ENCODE measurements around the gene TMEM108. TPM values are rescaled to one million over a fixed set of nuclear protein-coding genes. Genes with fewer than 3 reads are reported as not detected.

Gene TMEM108
- polyA plus RNA-seq, 1 donor = 2.8 TPM

DNA sequence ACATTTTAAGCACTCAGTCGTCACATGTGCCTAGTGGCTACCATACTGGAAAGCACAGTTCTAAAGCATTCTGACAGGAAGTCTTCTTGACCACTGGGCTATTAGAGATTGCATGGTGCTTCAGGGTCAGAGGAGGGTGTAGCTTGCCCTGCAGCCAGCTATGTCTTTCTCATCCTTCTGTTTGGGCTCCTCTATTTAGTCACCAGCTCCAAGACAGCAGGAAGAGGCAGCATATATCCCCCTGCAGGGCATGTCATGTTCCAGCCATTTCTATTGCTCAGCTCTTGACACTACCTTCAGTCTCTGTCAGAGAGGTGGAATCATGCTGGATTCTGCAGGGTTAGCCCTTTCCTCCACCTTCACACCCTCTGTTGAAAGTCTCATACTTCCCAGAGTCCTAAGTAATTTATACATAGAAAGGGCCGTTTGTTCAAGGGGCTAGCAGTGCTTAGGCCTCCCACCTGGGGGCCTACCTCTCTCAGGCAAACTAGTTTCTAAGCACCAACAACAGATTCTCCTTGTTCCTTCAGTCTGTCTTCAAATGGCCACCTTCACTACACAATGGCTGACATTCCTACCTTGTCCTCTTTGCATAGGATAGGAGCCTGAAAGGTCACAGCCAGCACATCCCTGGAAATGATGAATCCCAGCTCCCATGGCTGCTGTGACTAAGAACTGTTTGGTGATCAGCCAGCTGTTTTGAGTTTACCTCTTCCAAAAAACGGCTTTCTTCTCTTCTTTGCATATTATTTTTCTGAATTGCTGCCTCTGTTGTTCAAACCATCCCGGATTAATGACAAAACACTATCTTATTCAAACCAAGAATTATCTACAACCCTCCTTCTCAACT lies 246.0 kb downstream of the TMEM108 start:
- no peaks in the 10 kb centered on the region for H3K9me3 ChIP-seq (ENCODE audit: control insufficient read depth, low read depth, low read length)
- WGBS (ENCODE audit: insufficient coverage, low lambda C conversion rate) = 82% methylated on average over 2 of the region's 4 CpGs
- no peaks in the 10 kb centered on the region for H3K4me1 ChIP-seq (ENCODE audit: control insufficient read depth, insufficient read depth, low read length)
- DNase-seq = no peak
- no peak overlapping the region for H3K27ac ChIP-seq (ENCODE audit: low read length)
- H3K27me3 ChIP-seq (ENCODE audit: control insufficient read depth, insufficient read depth, low read length) = peaks cover 2% of the 10 kb centered on the region
- no peaks in the 10 kb centered on the region for H3K36me3 ChIP-seq (ENCODE audit: control insufficient read depth, insufficient read depth, low read length)
- H3K4me3 ChIP-seq (ENCODE audit: low read length) = no peak overlapping the region

DNA sequence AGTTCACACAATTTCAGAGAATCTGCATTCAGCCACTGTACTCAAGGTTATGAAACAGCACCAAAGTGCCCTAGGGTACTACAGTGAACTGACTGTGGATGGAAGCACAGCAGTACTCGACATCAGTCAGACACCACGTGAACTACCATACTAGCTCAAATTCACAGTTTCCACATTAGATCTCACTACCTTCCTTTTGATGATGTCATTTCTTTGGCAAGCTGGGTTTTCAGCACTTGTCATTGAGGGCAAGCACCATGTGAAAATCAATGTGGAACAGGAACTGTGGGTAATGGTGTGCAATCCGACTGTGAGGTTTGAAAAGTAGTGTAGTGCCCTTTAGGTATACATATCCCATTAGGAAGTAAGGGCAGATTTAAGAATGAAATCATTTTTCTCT lies 251.1 kb downstream of the TMEM108 start:
- 100% methylated on average over 1 of the region's 3 CpGs for WGBS (ENCODE audit: insufficient coverage, low lambda C conversion rate)
- no peak for DNase-seq
- H3K9me3 ChIP-seq (ENCODE audit: control insufficient read depth, low read depth, low read length) = no peaks in the 10 kb centered on the region

GRCh38 chr3:133292296-133292695 lies 254.1 kb downstream of the TMEM108 start:
- H3K36me3 ChIP-seq (ENCODE audit: control insufficient read depth, insufficient read depth, low read length) = no peaks in the 10 kb centered on the region
- no peaks in the 10 kb centered on the region for H3K27me3 ChIP-seq (ENCODE audit: control insufficient read depth, insufficient read depth, low read length)
- no peaks in the 10 kb centered on the region for H3K4me1 ChIP-seq (ENCODE audit: control insufficient read depth, insufficient read depth, low read length)
- no peaks in the 10 kb centered on the region for H3K9me3 ChIP-seq (ENCODE audit: control insufficient read depth, low read depth, low read length)
- no CpG with 5 or more reads among the region's 3 CpGs for WGBS (ENCODE audit: insufficient coverage, low lambda C conversion rate)
- no peak overlapping the region for H3K4me3 ChIP-seq (ENCODE audit: low read length)
- DNase-seq = no peak
- H3K27ac ChIP-seq (ENCODE audit: low read length) = no peak overlapping the region

More for the DNA sequence above, 251.1 kb downstream of the TMEM108 start:
- no peaks in the 10 kb centered on the region for H3K36me3 ChIP-seq (ENCODE audit: control insufficient read depth, insufficient read depth, low read length)
- no peaks in the 10 kb centered on the region for H3K4me1 ChIP-seq (ENCODE audit: control insufficient read depth, insufficient read depth, low read length)
- no peaks in the 10 kb centered on the region for H3K27me3 ChIP-seq (ENCODE audit: control insufficient read depth, insufficient read depth, low read length)
- no peak overlapping the region for H3K27ac ChIP-seq (ENCODE audit: low read length)
- no peak overlapping the region for H3K4me3 ChIP-seq (ENCODE audit: low read length)

DNA sequence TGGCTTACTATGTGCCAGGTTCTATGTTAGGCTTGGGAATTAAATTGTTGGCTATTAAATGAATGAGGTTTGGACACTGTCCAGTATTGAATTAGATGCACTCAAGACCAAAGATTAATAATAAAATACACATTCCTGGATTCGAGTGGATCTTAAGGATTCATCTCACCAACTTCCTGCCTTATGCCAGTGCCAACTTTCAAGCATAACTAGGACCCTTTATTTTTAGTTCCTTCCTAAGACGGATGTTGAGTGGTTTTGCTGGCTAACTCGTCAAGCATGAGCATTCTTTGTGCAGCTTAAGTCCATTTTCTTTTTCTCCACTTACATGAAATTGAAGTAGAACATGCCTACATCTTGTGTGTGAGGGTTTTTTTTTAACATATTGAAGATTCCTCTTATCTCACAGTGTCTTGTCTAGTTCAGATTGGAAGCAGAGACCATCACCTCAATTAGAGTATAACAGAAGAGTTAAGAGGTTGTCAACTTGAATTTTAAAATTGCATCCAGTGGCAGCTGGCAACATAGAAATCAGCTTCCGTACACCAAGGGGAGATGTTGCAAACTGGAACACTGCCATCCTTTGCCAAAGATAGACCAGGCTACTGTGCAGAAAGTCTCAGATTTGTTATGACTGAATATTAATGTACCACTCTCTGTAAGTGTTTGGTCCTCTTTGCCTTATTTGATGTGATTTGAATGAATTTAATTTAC lies 255.4 kb downstream of the TMEM108 start:
- Histone ChIP-seq H3K4me3 (ENCODE audit: low read length) (no peak overlapping the region), H3K9me3 (ENCODE audit: control insufficient read depth, low read depth, low read length) (no peaks in the 10 kb centered on the region), H3K27me3 (ENCODE audit: control insufficient read depth, insufficient read depth, low read length) (no peaks in the 10 kb centered on the region), H3K27ac (ENCODE audit: low read length) (no peak overlapping the region), H3K4me1 (ENCODE audit: control insufficient read depth, insufficient read depth, low read length) (no peaks in the 10 kb centered on the region), H3K36me3 (ENCODE audit: control insufficient read depth, insufficient read depth, low read length) (no peaks in the 10 kb centered on the region)
- DNase-seq = no peak
- WGBS (ENCODE audit: insufficient coverage, low lambda C conversion rate) = 83% methylated on average over 1 of the region's 4 CpGs

DNA sequence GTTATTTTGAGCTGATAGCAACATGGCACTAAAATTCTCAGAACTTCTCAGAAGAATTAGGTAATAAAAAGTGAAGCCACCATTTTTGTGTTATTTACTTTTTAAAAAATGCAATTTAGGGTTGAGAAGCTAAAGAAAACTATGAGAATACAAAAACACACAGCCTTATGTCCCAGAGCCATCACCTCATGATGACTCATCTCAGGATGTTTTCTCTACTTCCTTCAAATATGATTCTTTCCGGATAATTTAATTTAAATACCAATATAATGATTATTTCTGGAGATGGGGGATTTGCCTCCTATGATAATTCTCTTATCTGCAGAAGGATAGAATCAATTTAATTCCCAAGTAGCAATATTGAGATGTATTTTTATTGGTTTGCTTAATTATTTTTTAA lies 256.1 kb downstream of the TMEM108 start:
- Histone ChIP-seq H3K4me3 (ENCODE audit: low read length) (no peak overlapping the region), H3K4me1 (ENCODE audit: control insufficient read depth, insufficient read depth, low read length) (no peaks in the 10 kb centered on the region), H3K27ac (ENCODE audit: low read length) (no peak overlapping the region), H3K36me3 (ENCODE audit: control insufficient read depth, insufficient read depth, low read length) (no peaks in the 10 kb centered on the region), H3K27me3 (ENCODE audit: control insufficient read depth, insufficient read depth, low read length) (no peaks in the 10 kb centered on the region), H3K9me3 (ENCODE audit: control insufficient read depth, low read depth, low read length) (no peaks in the 10 kb centered on the region)
- no peak for DNase-seq
- 80% methylated on average over 1 of the region's 1 CpG for WGBS (ENCODE audit: insufficient coverage, low lambda C conversion rate)

GRCh38 chr3:133295199-133295901 lies 257.2 kb downstream of the TMEM108 start:
- Histone ChIP-seq H3K9me3 (ENCODE audit: control insufficient read depth, low read depth, low read length) (no peaks in the 10 kb centered on the region), H3K36me3 (ENCODE audit: control insufficient read depth, insufficient read depth, low read length) (no peaks in the 10 kb centered on the region), H3K27me3 (ENCODE audit: control insufficient read depth, insufficient read depth, low read length) (no peaks in the 10 kb centered on the region), H3K4me1 (ENCODE audit: control insufficient read depth, insufficient read depth, low read length) (no peaks in the 10 kb centered on the region), H3K27ac (ENCODE audit: low read length) (no peak overlapping the region), H3K4me3 (ENCODE audit: low read length) (no peak overlapping the region)
- 60% methylated on average over 1 of the region's 4 CpGs for WGBS (ENCODE audit: insufficient coverage, low lambda C conversion rate)
- DNase-seq = no peak

DNA sequence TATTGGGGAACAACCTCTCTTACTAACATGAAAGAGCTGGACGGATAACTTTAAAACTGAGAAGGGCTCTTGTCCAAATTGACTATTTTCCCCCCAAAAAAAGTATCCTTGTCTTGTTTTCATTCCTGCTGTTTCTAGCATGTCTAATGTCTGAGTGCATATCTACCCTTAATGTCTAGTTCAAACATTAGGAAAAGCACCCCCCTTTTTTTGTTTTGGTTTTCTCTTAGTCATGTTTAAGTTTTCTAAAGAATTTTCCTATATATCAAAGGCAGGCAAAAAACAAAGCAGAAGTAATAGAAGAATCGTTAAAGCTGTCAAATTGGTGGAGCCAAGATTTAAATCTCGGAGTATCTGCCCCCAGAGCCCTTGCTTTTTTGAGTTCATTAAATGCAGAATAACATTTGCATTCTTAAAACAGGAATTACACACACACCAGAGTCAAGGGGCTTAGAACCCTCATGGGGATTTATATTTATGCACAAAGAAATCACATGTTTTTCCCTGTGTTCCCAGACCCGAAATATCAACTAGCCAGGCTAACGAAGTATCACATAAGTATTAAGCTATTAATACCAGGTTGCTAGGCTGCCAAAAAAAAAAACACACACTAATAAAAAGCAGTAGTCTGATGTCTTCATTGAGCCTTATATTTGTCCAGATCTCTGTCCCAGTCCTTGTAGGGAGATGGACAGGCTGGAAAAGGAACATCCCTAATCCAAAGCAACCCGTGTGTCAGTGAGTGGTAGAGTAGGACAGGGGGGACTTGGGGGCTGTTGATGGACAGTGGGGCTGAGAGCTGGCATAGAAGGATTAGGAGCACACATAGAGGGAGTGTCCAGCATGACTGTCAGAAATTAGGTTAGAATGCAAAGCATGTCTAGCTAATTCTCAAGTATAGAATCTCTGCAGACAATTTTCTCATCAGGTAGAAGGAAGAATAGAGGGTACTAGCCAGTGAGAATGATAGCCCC lies 258.0 kb downstream of the TMEM108 start:
- 100% methylated on average over 1 of the region's 6 CpGs for WGBS (ENCODE audit: insufficient coverage, low lambda C conversion rate)
- no peaks in the 10 kb centered on the region for H3K27me3 ChIP-seq (ENCODE audit: control insufficient read depth, insufficient read depth, low read length)
- H3K4me3 ChIP-seq (ENCODE audit: low read length) = no peak overlapping the region
- no peaks in the 10 kb centered on the region for H3K36me3 ChIP-seq (ENCODE audit: control insufficient read depth, insufficient read depth, low read length)
- H3K4me1 ChIP-seq (ENCODE audit: control insufficient read depth, insufficient read depth, low read length) = no peaks in the 10 kb centered on the region
- DNase-seq = peak in 1 of 2 donors; percentile 17
- H3K9me3 ChIP-seq (ENCODE audit: control insufficient read depth, low read depth, low read length) = no peaks in the 10 kb centered on the region
- no peak overlapping the region for H3K27ac ChIP-seq (ENCODE audit: low read length)

GRCh38 chr3:133296981-133297380 lies 258.8 kb downstream of the TMEM108 start:
- Histone ChIP-seq H3K36me3 (ENCODE audit: control insufficient read depth, insufficient read depth, low read length) (no peaks in the 10 kb centered on the region), H3K4me3 (ENCODE audit: low read length) (no peak overlapping the region), H3K27me3 (ENCODE audit: control insufficient read depth, insufficient read depth, low read length) (no peaks in the 10 kb centered on the region), H3K4me1 (ENCODE audit: control insufficient read depth, insufficient read depth, low read length) (no peaks in the 10 kb centered on the region), H3K27ac (ENCODE audit: low read length) (no peak overlapping the region), H3K9me3 (ENCODE audit: control insufficient read depth, low read depth, low read length) (no peaks in the 10 kb centered on the region)
- 80% methylated on average over 1 of the region's 5 CpGs for WGBS (ENCODE audit: insufficient coverage, low lambda C conversion rate)
- no peak for DNase-seq

DNA sequence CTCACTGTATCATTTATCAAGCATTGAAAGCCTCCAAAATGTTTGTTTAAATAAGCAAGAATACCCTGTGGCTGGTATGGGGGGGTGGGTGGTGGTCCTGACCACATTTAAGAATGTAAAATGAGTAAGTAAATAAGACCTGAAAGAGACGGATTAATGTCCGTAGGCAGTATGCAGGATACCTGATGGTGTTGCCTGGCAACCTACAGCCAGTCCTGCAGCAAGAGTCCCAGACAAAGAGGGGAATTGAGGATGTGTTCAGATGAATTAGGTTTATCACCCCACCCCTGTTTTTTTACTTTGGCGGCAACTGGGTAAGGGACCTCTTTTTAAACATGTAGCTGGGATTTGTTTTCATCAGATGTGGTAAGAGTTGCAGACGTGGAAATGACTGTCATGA lies 261.9 kb downstream of the TMEM108 start:
- H3K9me3 ChIP-seq (ENCODE audit: control insufficient read depth, low read depth, low read length) = no peaks in the 10 kb centered on the region
- DNase-seq = no peak
- WGBS (ENCODE audit: insufficient coverage, low lambda C conversion rate) = no CpG with 5 or more reads among the region's 4 CpGs
- no peak overlapping the region for H3K27ac ChIP-seq (ENCODE audit: low read length)
- H3K4me3 ChIP-seq (ENCODE audit: low read length) = no peak overlapping the region
- H3K27me3 ChIP-seq (ENCODE audit: control insufficient read depth, insufficient read depth, low read length) = no peaks in the 10 kb centered on the region
- H3K4me1 ChIP-seq (ENCODE audit: control insufficient read depth, insufficient read depth, low read length) = no peaks in the 10 kb centered on the region
- H3K36me3 ChIP-seq (ENCODE audit: control insufficient read depth, insufficient read depth, low read length) = no peaks in the 10 kb centered on the region
